Activated CD8-positive, alpha-beta T cell treated with anti-CD3 and anti-CD28 coated beads for 36 hours (primary cell): Measurements from ENCODE around the gene CDH13. TPM values are rescaled to one million over a fixed set of nuclear protein-coding genes. Genes with fewer than 3 reads are reported as not detected.

Experiments used
- ATAC-seq: fragments of 200-7000 bp; cut with Tn5 transposase; one replicate; pipeline ENCODE4 v1.10.0; 2021; ENCODE audit warnings: mild to moderate bottlenecking, moderate library complexity
- CTCF ChIA-PET: fragments of 350-600 bp; sonication (Branson Sonifier 250); formaldehyde crosslinking; loops from one replicate; lab custom pipeline; 2021; ENCODE audit warnings: antibody characterized with exemption; lab: Charles Lee
- POLR2A ChIA-PET: fragments of 350-600 bp; sonication (Branson Sonifier 250); formaldehyde crosslinking; loops from one replicate; lab custom pipeline; 2021; ENCODE audit warnings: antibody characterized with exemption; lab: Charles Lee
- DNase-seq: peaks from one replicate; pipeline ENCODE4 v3.0.0-alpha.2; 2020
- H3K27ac Mint-ChIP-seq: one replicate; pipeline ENCODE4 v1.8.0; 2021; ENCODE audit warnings: mild to moderate bottlenecking, mixed read lengths
- H3K27me3 Mint-ChIP-seq: one replicate; pipeline ENCODE4 v1.8.0; 2021; ENCODE audit warnings: mixed read lengths
- H3K36me3 Mint-ChIP-seq: one replicate; pipeline ENCODE4 v1.8.0; 2021; ENCODE audit warnings: low read depth, mixed read lengths
- H3K4me1 Mint-ChIP-seq: one replicate; pipeline ENCODE4 v1.8.0; 2021; ENCODE audit warnings: low read depth, mixed read lengths
- H3K4me3 Mint-ChIP-seq: one replicate; pipeline ENCODE4 v1.8.0; 2021; ENCODE audit warnings: mild to moderate bottlenecking, moderate library complexity, mixed read lengths
- H3K9me3 Mint-ChIP-seq: one replicate; pipeline ENCODE4 v1.8.0; 2021; ENCODE audit warnings: mixed read lengths
- CTCF ChIP-seq: fragments of 200-600 bp; IDR thresholded peaks from one replicate; pipeline ENCODE4 v1.8.0; 2022; ENCODE audit warnings: antibody characterized with exemption, mild to moderate bottlenecking
- intact Hi-C: fragments of 100-400 bp; cut with micrococcal nuclease; formaldehyde crosslinking; loops from one replicate; pipeline ENCODE4 v1.10.0; 2022
- total RNA-seq, 2 experiments: library from RNA; stranded (reverse); gene quantifications; one replicate each; pipeline ENCODE4 v1.2.3, GENCODE V29; 2021

Gene CDH13
- total RNA-seq, 2 experiments from 2014 or later = not detected

GRCh38 chr16:82709987-82710386 lies 83.2 kb downstream of the CDH13 start:
- ChIA-PET CTCF (interaction anchor here (0.6 kb wide), 1 partner anchor 445 kb away, joined by 3 read pairs; no protein-coding TSS in a partner anchor), POLR2A (no interaction called here)
- no peak overlapping the region for H3K27ac Mint-ChIP-seq
- no peaks in the 10 kb centered on the region for H3K4me1 Mint-ChIP-seq
- H3K9me3 Mint-ChIP-seq = no peaks in the 10 kb centered on the region
- intact Hi-C loops = no loop called here
- TF ChIP-seq CTCF = no peak
- H3K27me3 Mint-ChIP-seq = peaks cover 1% of the 10 kb centered on the region
- DNase-seq (no peak), ATAC-seq (no peak)
- H3K4me3 Mint-ChIP-seq = no peak overlapping the region
- H3K36me3 Mint-ChIP-seq = no peaks in the 10 kb centered on the region

- ChIA-PET CTCF (interaction anchor here (1.5 kb wide), 1 partner anchor 258 kb away, joined by 3 read pairs; no protein-coding TSS in a partner anchor), POLR2A (no interaction called here)
- no peak overlapping the region for H3K4me3 Mint-ChIP-seq
- no peak overlapping the region for H3K27ac Mint-ChIP-seq
- no peak for TF ChIP-seq CTCF
- H3K36me3 Mint-ChIP-seq = no peaks in the 10 kb centered on the region
- intact Hi-C loops = no loop called here
- H3K27me3 Mint-ChIP-seq = peaks cover 3% of the 10 kb centered on the region
- DNase-seq (no peak), ATAC-seq (no peak)
- H3K9me3 Mint-ChIP-seq = peaks cover 1% of the 10 kb centered on the region
- H3K4me1 Mint-ChIP-seq = no peaks in the 10 kb centered on the region
Observed at GRCh38 chr16:82713778-82714177, 87.0 kb downstream of the CDH13 start.

- intact Hi-C loops = no loop called here
- POLR2A ChIA-PET = no interaction called here
- H3K27me3 Mint-ChIP-seq = peaks cover 1% of the 10 kb centered on the region
- no peaks in the 10 kb centered on the region for H3K4me1 Mint-ChIP-seq
- peaks cover 1% of the 10 kb centered on the region for H3K9me3 Mint-ChIP-seq
- CTCF ChIA-PET = interaction anchor here (2.2 kb wide), 1 partner anchor 75 kb away, joined by 5 read pairs; no protein-coding TSS in a partner anchor
- no peak for ATAC-seq
- H3K36me3 Mint-ChIP-seq = no peaks in the 10 kb centered on the region
- no peak overlapping the region for H3K4me3 Mint-ChIP-seq
- TF ChIP-seq CTCF = no peak
- no peak overlapping the region for H3K27ac Mint-ChIP-seq
- DNase-seq = no peak
Observed at GRCh38 chr16:82715160-82715559, 88.4 kb downstream of the CDH13 start.

GRCh38 chr16:82715833-82716232 lies 89.1 kb downstream of the CDH13 start:
- no peak for DNase-seq
- peaks cover 1% of the 10 kb centered on the region for H3K9me3 Mint-ChIP-seq
- POLR2A ChIA-PET = no interaction called here
- intact Hi-C loops = no loop called here
- H3K27me3 Mint-ChIP-seq = peaks cover 1% of the 10 kb centered on the region
- H3K4me1 Mint-ChIP-seq = no peaks in the 10 kb centered on the region
- no peaks in the 10 kb centered on the region for H3K36me3 Mint-ChIP-seq
- no peak for TF ChIP-seq CTCF
- H3K4me3 Mint-ChIP-seq = no peak overlapping the region
- ATAC-seq = no peak
- CTCF ChIA-PET = interaction anchor here (2.2 kb wide), 1 partner anchor 75 kb away, joined by 5 read pairs; no protein-coding TSS in a partner anchor
- H3K27ac Mint-ChIP-seq = no peak overlapping the region

- no peak for DNase-seq
- no peak for TF ChIP-seq CTCF
- Mint-ChIP-seq H3K9me3 (peaks cover 1% of the 10 kb centered on the region), H3K27me3 (peaks cover 1% of the 10 kb centered on the region), H3K27ac (no peak overlapping the region), H3K4me1 (no peaks in the 10 kb centered on the region), H3K36me3 (no peaks in the 10 kb centered on the region), H3K4me3 (no peak overlapping the region)
- intact Hi-C loops = no loop called here
- ChIA-PET POLR2A (no interaction called here), CTCF (interaction anchor here (2.2 kb wide), 1 partner anchor 76 kb away, joined by 5 read pairs; no protein-coding TSS in a partner anchor)
- ATAC-seq = no peak
Observed at GRCh38 chr16:82716361-82716855, 89.6 kb downstream of the CDH13 start.
